GM19397 (cell line): Measurements from ENCODE around the gene ADGRD1.
A peak's percentile ranks its signal among the peaks of the same experiment; 100 is the strongest.

Source experiments
- ATAC-seq: cut with Tn5 transposase; IDR thresholded peaks from one replicate; pipeline ENCODE4 v1.9.1; 2021; ENCODE audit warnings: mild to moderate bottlenecking, moderate library complexity; ENCODE audit not compliant: unreplicated experiment

ADGRD1 gene

DNA sequence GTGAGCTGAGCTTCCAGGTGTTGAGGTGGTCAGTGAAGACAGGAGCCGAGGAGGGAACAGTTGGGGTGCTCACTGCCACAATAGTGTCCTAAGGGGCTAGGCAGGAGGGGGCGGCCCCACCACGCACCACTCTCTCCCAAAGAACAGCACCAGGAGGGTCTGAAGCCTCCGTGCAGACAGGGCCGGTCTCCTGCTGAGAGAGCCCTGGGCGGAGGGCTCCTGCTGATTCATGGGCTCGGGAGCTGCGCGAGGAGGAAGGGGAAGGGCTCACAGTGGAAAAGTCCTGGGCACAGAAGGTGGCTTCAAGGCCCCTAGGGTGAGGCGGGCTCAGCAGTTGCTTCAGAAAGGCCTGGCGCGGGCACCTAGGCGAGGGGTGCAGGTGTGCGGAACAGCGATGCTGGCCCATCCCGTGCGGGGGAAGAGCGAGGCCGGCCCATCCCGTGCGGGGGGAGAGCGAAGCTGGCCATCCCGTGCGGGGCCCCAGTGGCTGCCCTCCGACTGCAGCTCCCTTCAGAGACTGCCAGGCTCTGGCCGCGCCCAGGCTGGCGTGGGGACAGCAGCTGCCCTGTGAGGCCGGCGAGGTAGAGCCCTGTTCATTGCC, 176.7 kb downstream of the ADGRD1 start:
- ATAC-seq: no peak

DNA sequence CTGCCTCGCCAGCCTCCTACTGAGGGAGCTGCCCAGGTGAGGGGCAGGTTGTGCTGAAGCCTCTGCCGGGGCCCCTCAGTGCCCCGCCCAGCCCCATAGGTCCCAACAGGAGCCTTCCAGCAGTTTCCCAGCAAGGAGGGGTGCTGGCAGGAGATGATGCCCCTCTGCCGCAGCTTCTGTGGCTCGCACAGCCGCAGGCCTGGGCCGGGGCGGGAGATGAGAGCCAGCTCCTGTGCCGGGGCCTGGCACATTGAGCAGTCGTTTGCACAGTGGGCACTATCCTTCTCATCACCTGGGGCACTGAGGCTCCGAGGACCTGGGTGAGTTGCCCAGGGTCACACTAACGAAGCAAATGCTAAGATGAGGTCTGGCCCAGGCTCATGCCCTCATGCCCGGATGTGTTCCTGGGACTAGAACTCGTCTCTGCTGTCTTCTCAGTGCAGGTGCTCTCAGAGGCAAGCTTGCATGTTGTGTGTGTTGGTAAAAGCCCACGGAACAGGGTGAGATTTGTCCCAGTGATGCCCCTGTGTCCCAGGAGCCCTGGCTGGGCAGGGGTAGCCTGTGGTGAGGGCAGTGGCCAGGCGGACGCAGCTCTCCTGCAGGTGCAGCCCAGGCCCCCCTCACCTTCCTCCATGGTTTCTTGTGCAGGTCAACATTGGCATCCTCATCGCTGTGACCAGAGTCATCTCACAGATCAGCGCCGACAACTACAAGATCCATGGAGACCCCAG, 177.5 kb downstream of the ADGRD1 start:
- ATAC-seq: no peak

- ATAC-seq: no peak
Measured at GRCh38 chr12:131131808-131132117, 178.1 kb downstream of the ADGRD1 start.

- peak; percentile 65 for ATAC-seq
Measured at GRCh38 chr12:131132118-131132892, 178.6 kb downstream of the ADGRD1 start.

- no peak for ATAC-seq
Measured at GRCh38 chr12:131133015-131133905, 179.6 kb downstream of the ADGRD1 start.

DNA sequence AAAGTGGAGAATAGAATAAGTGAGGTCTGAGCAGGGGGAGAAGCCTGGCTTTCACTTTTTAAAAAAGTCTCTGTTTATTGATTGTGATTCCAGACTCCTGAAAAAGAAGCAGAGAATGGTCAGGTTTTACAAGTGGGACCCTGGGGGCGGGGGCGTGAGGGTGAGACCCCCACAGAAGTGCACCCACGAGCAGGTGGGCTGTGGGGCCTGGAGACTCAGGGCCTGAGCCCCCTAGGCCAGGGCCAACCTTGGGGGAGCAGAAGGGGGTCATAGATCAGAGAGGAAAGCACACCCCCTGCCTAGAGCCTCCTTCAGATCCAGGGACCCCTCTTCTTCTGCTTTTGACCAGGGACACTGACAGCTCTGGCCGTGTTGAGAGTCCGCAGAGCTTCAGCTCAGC, 180.3 kb downstream of the ADGRD1 start:
- no peak for ATAC-seq

- ATAC-seq: no peak
Measured at GRCh38 chr12:131134523-131135310, 181.0 kb downstream of the ADGRD1 start.

- ATAC-seq: no peak
Measured at GRCh38 chr12:131135311-131135785, 181.6 kb downstream of the ADGRD1 start.

DNA sequence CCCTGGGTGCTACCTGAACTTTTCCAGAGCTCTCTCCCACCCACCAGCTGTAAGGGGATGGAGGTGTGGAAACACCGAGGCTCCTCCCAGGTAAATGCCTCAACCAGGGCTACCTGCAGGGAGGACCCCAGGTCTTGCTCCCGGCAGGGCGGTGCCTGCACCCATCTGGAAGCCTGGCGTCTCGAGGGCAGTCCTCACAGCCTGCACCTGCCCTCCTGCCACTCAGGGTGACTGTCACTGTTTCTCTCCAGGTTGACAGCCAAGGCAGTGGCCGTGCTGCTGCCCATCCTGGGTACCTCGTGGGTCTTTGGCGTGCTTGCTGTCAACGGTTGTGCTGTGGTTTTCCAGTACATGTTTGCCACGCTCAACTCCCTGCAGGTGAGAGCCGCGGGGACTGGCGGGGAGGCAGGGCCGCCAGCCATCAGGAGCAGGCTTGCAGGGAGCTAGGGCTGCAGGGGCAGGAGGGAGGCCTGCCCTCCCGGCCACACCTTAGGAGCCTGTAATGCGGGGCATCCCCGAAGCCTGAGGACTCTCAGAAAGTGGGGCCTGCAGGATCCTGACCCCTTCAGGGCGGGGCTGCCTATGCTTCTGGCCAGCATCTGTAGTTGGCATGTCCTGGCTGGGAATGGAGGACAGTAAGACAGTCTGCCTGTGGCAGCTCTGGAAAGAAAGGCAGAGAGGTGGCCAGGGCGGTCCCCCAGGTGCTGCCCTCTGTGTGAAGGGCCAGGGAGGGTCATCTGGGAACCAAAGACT, 182.3 kb downstream of the ADGRD1 start:
- ATAC-seq: no peak

DNA sequence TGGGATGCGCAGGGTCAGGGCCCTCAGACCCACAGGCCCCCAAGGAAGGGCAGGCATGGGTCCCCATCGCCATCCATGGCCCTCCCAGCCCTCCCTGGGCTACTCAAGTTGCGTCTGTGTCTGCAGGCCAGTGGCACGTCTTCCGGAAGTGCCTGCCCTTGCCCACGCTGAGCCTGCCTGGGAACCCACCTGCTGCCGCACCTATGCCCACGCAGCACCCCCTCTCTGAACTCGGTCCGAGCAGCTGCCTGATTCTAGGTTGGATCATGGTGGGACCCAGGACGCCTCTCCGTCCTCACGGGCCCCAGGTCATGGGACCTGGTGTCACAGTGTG, 182.8 kb downstream of the ADGRD1 start:
- no peak for ATAC-seq

DNA sequence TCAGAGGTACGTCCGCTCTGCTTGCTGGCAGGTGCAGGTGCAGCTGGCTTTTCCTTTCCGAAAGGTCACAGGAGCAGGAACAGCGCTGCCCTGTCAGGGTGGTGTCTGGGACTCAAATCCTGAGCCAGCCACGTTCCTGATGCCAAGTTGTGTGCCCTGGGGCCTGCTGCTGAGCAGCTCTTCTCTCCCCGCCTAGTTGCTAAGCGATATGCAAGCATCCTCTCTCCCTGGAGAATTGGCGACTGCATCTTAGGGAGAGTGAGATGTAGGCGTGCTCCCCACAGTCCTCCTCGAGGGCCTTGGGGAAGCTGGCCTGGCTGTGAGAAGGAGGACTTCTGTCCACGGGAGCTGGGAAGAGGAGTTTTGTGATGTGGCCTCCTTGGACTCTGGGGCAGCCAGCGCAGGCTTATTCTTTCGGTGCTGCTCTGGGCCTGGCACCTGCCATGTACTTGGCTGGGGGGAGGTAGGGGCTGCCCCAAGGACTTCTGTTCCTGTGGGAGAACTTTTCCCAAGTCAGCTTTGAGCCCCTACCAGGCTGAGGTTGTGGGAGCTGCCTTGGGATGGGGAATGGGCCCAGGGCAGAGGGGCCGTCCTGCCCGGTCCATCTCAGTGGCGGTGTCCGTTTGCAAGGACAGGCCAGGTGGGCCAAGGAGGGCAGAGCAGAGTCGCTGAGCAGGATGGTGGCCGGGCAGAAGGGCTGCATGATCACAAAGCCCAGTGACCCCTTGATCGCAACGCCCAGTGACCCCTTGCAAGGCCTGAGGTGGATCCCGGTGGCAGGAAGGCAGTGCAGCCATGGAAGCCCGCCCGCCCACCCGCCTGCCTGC, 183.5 kb downstream of the ADGRD1 start:
- no peak for ATAC-seq

- ATAC-seq: no peak
Measured at GRCh38 chr12:131137836-131138637, 184.3 kb downstream of the ADGRD1 start.

DNA sequence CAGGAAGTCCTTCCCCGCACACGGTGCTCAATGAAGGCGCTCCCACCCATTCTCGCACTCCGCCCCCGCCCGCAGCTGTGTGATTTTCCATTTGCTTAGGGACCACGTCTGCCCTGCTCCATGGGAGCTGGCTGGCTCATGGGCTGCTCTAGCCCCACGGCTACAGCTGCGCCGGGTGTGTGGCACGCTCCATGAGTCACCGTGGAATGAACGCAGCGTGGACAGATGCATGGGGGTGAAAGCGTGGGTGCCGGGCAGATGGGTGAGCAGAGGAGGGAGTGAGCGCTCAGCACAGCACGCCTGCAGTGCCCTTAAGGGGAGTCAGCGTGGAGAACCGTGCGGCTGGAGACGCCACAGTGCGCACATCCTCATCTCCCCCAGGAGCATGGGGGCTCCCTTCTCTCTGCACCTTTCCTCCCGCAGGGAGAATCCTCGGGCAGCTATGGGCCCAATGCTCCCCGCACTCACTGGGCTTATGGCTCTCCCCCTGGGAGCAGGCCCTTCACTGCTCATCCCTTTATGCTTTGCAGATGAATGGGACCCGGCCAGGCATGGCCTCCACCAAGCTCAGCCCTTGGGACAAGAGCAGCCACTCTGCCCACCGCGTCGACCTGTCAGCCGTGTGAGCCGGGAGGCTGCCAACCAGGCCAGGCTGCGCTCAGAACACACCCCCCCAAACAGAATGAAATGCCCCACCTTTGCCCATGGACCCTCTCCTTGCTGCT, 185.1 kb downstream of the ADGRD1 start:
- no peak for ATAC-seq

DNA sequence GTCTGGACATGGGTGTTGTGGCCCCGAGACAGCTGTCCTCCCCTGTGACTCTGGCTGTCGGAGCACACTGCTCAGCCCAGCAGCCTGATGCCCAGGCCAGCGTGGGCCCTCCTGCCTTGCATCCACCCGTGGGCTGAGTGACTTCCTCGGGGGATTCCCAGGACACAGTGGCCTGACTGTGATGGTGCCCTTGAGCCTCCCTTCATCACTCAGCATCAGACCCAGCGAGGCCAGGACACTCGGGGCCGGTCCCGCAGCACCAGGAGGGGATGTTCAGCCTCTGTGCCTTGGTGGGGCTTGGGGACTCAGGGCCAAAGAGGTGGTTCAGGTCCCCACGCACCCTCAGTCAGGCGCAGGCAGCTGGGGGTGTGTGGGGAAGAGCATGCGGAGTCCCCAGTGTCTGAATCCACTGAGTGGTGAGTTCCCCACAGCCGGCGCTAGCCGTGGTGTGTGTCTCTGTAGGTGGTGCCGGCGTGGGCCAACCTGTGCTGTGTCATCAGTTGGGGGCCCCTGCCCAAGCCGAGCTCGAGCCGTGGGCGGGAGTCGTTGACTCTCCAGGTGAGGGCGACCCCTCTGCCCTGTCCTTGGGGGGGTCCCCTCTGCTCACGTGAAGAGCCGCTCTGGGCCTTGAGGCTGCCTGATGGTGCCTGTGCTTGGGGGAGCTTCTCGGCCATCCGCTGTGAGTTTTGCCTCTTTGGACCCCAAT, 185.8 kb downstream of the ADGRD1 start:
- ATAC-seq: no peak

- ATAC-seq: no peak
Measured at GRCh38 chr12:131140069-131140435, 186.3 kb downstream of the ADGRD1 start.

- ATAC-seq: no peak
Measured at GRCh38 chr12:131140697-131141096, 187.0 kb downstream of the ADGRD1 start.

GRCh38 chr12:131141514-131141913, 187.8 kb downstream of the ADGRD1 start:
- no peak for ATAC-seq
